ENCODE measurements around the gene DES. TPM values are rescaled to one million over a fixed set of nuclear protein-coding genes. Genes with fewer than 3 reads are reported as not detected.

Gene DES
- total and polyA plus RNA-seq, 2 of the 13 experiments (the other 11 are each of a cell fraction or from before 2014, with no cell fraction given): not detected

DNA sequence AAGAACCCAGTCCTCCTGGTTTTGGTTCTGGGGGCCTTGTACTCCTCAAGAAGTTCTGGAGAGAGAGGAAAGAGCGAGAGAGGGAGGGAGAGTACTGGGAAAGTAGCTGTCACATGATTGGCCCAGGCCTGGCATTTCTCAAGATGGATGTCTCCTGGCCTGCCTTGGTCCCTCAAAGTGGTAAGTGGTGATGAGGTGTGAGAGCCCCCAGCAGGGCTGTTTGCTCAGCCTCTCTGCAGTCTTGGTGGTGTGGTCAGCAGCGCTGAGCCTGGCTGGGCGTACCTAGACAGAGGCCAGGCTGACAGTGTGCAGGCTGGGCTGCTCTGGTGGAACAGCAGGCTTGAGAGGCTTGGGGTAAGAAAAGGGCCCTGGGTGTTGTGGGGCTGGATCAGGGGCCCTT, 19.0 kb downstream of the DES start:
- TF ChIP-seq KAT7 (CRISPR knock-in tag; IDR thresholded peaks at IDR 0.05; ENCODE audit: borderline replicate concordance): no peak
- TF ChIP-seq PHF20 (CRISPR knock-in tag; IDR thresholded peaks at IDR 0.05): no peak
- TF ChIP-seq, protein P1, sequence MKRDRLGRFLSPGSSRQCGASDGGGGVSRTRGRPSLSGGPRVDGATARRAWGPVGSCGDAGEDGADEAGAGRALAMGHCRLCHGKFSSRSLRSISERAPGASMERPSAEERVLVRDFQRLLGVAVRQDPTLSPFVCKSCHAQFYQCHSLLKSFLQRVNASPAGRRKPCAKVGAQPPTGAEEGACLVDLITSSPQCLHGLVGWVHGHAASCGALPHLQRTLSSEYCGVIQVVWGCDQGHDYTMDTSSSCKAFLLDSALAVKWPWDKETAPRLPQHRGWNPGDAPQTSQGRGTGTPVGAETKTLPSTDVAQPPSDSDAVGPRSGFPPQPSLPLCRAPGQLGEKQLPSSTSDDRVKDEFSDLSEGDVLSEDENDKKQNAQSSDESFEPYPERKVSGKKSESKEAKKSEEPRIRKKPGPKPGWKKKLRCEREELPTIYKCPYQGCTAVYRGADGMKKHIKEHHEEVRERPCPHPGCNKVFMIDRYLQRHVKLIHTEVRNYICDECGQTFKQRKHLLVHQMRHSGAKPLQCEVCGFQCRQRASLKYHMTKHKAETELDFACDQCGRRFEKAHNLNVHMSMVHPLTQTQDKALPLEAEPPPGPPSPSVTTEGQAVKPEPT (CRISPR knock-in tag; IDR thresholded peaks at IDR 0.05; ENCODE audit: low read depth): no peak
- TF ChIP-seq RAD51 (IDR thresholded peaks at IDR 0.05; ENCODE audit: borderline replicate concordance): no peak
- no peak for TF ChIP-seq KLF9 (CRISPR knock-in tag; IDR thresholded peaks at IDR 0.05; ENCODE audit: low read depth)
- TF ChIP-seq, protein P2, sequence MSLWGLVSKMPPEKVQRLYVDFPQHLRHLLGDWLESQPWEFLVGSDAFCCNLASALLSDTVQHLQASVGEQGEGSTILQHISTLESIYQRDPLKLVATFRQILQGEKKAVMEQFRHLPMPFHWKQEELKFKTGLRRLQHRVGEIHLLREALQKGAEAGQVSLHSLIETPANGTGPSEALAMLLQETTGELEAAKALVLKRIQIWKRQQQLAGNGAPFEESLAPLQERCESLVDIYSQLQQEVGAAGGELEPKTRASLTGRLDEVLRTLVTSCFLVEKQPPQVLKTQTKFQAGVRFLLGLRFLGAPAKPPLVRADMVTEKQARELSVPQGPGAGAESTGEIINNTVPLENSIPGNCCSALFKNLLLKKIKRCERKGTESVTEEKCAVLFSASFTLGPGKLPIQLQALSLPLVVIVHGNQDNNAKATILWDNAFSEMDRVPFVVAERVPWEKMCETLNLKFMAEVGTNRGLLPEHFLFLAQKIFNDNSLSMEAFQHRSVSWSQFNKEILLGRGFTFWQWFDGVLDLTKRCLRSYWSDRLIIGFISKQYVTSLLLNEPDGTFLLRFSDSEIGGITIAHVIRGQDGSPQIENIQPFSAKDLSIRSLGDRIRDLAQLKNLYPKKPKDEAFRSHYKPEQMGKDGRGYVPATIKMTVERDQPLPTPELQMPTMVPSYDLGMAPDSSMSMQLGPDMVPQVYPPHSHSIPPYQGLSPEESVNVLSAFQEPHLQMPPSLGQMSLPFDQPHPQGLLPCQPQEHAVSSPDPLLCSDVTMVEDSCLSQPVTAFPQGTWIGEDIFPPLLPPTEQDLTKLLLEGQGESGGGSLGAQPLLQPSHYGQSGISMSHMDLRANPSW (CRISPR knock-in tag; IDR thresholded peaks at IDR 0.05; ENCODE audit: borderline replicate concordance): no peak
- no peak for TF ChIP-seq TCF7L2 (IDR thresholded peaks at IDR 0.05; ENCODE audit: low read depth, low read length)
- TF ChIP-seq, protein P3, sequence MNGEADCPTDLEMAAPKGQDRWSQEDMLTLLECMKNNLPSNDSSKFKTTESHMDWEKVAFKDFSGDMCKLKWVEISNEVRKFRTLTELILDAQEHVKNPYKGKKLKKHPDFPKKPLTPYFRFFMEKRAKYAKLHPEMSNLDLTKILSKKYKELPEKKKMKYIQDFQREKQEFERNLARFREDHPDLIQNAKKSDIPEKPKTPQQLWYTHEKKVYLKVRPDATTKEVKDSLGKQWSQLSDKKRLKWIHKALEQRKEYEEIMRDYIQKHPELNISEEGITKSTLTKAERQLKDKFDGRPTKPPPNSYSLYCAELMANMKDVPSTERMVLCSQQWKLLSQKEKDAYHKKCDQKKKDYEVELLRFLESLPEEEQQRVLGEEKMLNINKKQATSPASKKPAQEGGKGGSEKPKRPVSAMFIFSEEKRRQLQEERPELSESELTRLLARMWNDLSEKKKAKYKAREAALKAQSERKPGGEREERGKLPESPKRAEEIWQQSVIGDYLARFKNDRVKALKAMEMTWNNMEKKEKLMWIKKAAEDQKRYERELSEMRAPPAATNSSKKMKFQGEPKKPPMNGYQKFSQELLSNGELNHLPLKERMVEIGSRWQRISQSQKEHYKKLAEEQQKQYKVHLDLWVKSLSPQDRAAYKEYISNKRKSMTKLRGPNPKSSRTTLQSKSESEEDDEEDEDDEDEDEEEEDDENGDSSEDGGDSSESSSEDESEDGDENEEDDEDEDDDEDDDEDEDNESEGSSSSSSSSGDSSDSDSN (CRISPR knock-in tag; IDR thresholded peaks at IDR 0.05): no peak
- intact Hi-C loops (cut with micrococcal nuclease; ENCODE audit: unreplicated experiment): no loop called here
- Histone ChIP-seq H3K79me2 (ENCODE audit: insufficient read depth, low read length) (no peaks in the 10 kb centered on the region), H3K27me3 (ENCODE audit: control insufficient read depth in 1 of 2, insufficient read depth in 2 of 2, low read length in 2 of 2) (peaks cover 21 to 85% of the 10 kb centered on the region in 2 experiments), H3K9ac (ENCODE audit: insufficient read depth, low read depth, low read length) (no peak overlapping the region), H3K36me3 (replicated peaks in 1 of 2; ENCODE audit: control insufficient read depth in 1 of 2, insufficient read depth in 2 of 2, low read length in 2 of 2) (no peaks in the 10 kb centered on the region), H3K27ac (ENCODE audit: extremely low read length, insufficient read depth, low read length) (no peak overlapping the region), H3K4me3 (replicated peaks in 1 of 3; ENCODE audit: insufficient read depth in 1 of 3, low read depth in 2 of 3, low read length in 3 of 3) (no peak overlapping the region), H2AFZ (ENCODE audit: low read length) (no peak overlapping the region), H3K4me2 (ENCODE audit: low read depth, low read length) (no peak overlapping the region), H3K4me1 (ENCODE audit: insufficient read depth, low read length) (no peaks in the 10 kb centered on the region), H4K20me1 (ENCODE audit: insufficient read depth, low read length) (no peaks in the 10 kb centered on the region; the same call in 1 of the 2 replicates), H3K9me3 (ENCODE audit: low read length) (no peaks in the 10 kb centered on the region)
- no peak; the same call in 2 of the 3 replicates for ATAC-seq
- no peak for DNase-seq (ENCODE audit: low spot score)
- 11% methylated on average over 3 of the region's 3 CpGs for WGBS (ENCODE audit: low lambda C conversion rate)
- ChIA-PET CTCF (ENCODE audit: low intra/inter-chr PET ratio, low total read pairs) (no interaction called here), POLR2A (interaction anchor here (1.0 kb wide), 1 partner anchor 10 kb away, joined by 5 read pairs; no protein-coding TSS in a partner anchor)
- in situ Hi-C loops (cut with HindIII; ENCODE audit: extremely low pct_ligation_motif_present, low pct_unique_long_range_greater_than_20kb): no loop called here
- FAIRE-seq: no peak
- no TSS peak for BruUV-seq (replicated peaks)

All from HepG2 (cell line).